Tibial artery (tissue), 4 donors: Measurements from ENCODE around the gene KIF15.

Experiments used
- DNase-seq, 2 donors: peaks; one replicate each; pipeline ENCODE4 v3.0.0-alpha.2; 2019
- H3K27ac ChIP-seq, 2 donors: fragments of 200-600 bp; sonication (generic) in 1 of 2; 1 replicate in 1 of 2; 2 replicates in 1 of 2; pipeline ENCODE4 v1.5.1; 2018 to 2019; ENCODE audit warnings: mild to moderate bottlenecking in 1 of 2
- H3K27me3 ChIP-seq, 2 donors: fragments of 200-600 bp; sonication (generic) in 1 of 2; one replicate each; pipeline versions ENCODE4 v1.5.1 to v1.6.0; 2016 to 2019
- H3K36me3 ChIP-seq, 3 donors: fragments of 200-600 bp; sonication (generic) in 2 of 3; one replicate each; pipeline ENCODE4 v1.5.1; 2016 to 2019; ENCODE audit warnings: mild to moderate bottlenecking in 2 of 3
- H3K4me1 ChIP-seq, 4 donors: fragments of 200-600 bp; sonication (generic) in 2 of 4; 1 replicate in 3 of 4; 2 replicates in 1 of 4; pipeline ENCODE4 v1.5.1; 2016 to 2019
- H3K4me3 ChIP-seq, 2 donors: fragments of 200-600 bp; sonication (generic) in 1 of 2; 1 replicate in 1 of 2; 2 replicates in 1 of 2; pipeline ENCODE4 v1.5.1; 2018 to 2019; ENCODE audit warnings: mild to moderate bottlenecking in 2 of 2
- H3K9me3 ChIP-seq, 3 donors: fragments of 200-600 bp; sonication (generic) in 1 of 3; one replicate each; pipeline ENCODE4 v1.5.1; 2016 to 2019
- CTCF ChIP-seq, 2 experiments: fragments of 200-600 bp in 1 of 2; fragments of 450-650 bp in 1 of 2; IDR thresholded peaks; one replicate each; pipeline ENCODE4 v1.5.1; 2017 to 2019; ENCODE audit warnings: antibody characterized with exemption in 2 of 2, mild to moderate bottlenecking in 1 of 2, moderate library complexity in 1 of 2
- intact Hi-C: fragments of 100-400 bp; cut with DNase I; formaldehyde crosslinking; loops from one replicate; pipeline ENCODE4 v1.15.0; 2023; ENCODE audit warnings: low total_unique reads

Gene KIF15

GRCh38 chr3:44764248-44764647 is 2.7 kb downstream of the KIF15 start:
- no peak for TF ChIP-seq CTCF (IDR thresholded peaks at IDR 0.05)

GRCh38 chr3:44771424-44772098 is 10.0 kb downstream of the KIF15 start:
- H3K27ac ChIP-seq, result no peak overlapping the region
- H3K4me1 ChIP-seq, result no peaks in the 10 kb centered on the region
- H3K4me3 ChIP-seq, result no peak overlapping the region
- intact Hi-C loops, result no loop called here
- no peak for TF ChIP-seq CTCF (IDR thresholded peaks at IDR 0.05)
- no peaks in the 10 kb centered on the region for H3K36me3 ChIP-seq
- H3K27me3 ChIP-seq, result no peaks in the 10 kb centered on the region
- no peak for DNase-seq
- H3K9me3 ChIP-seq, result peaks cover 0 to 5% (median 0%) of the 10 kb centered on the region in 3 donors

More at GRCh38 chr3:44764248-44764647, 2.7 kb downstream of the KIF15 start:
- H3K36me3 ChIP-seq, result peaks cover 0 to 4% (median 3%) of the 10 kb centered on the region in 3 donors
- H3K27ac ChIP-seq, result no peak overlapping the region
- no peaks in the 10 kb centered on the region for H3K27me3 ChIP-seq
- intact Hi-C loops, result loop anchor here (5.0 kb wide), 2 partner anchors 52 to 213 kb away; partner anchors contain the start of genes EXOSC7, ZDHHC3 and ZNF502
- no peaks in the 10 kb centered on the region for H3K9me3 ChIP-seq
- H3K4me1 ChIP-seq, result peaks cover 0 to 19% (median 12%) of the 10 kb centered on the region in 4 donors
- no peak overlapping the region for H3K4me3 ChIP-seq
- no peak for DNase-seq

GRCh38 chr3:44772099-44772442 is 10.5 kb downstream of the KIF15 start:
- Histone ChIP-seq H3K4me3 (no peak overlapping the region), H3K27ac (no peak overlapping the region), H3K4me1 (no peaks in the 10 kb centered on the region), H3K27me3 (no peaks in the 10 kb centered on the region), H3K36me3 (no peaks in the 10 kb centered on the region), H3K9me3 (peaks cover 0 to 5% (median 0%) of the 10 kb centered on the region in 3 donors)
- no peak for DNase-seq
- no peak for TF ChIP-seq CTCF (IDR thresholded peaks at IDR 0.05)
- intact Hi-C loops, result no loop called here

- DNase-seq, result no peak
- TF ChIP-seq CTCF (IDR thresholded peaks at IDR 0.05), result no peak
- no peak overlapping the region for H3K27ac ChIP-seq
- no peaks in the 10 kb centered on the region for H3K4me1 ChIP-seq
- intact Hi-C loops, result no loop called here
- no peaks in the 10 kb centered on the region for H3K36me3 ChIP-seq
- no peaks in the 10 kb centered on the region for H3K9me3 ChIP-seq
- no peak overlapping the region for H3K4me3 ChIP-seq
- H3K27me3 ChIP-seq, result no peaks in the 10 kb centered on the region
Measured at GRCh38 chr3:44782891-44783290, 21.3 kb downstream of the KIF15 start.

GRCh38 chr3:44795197-44795596 is 33.6 kb downstream of the KIF15 start:
- no peak for DNase-seq
- TF ChIP-seq CTCF (IDR thresholded peaks at IDR 0.05), result no peak
- H3K36me3 ChIP-seq, result no peaks in the 10 kb centered on the region
- no peaks in the 10 kb centered on the region for H3K4me1 ChIP-seq
- no peak overlapping the region for H3K27ac ChIP-seq
- H3K9me3 ChIP-seq, result no peaks in the 10 kb centered on the region
- H3K27me3 ChIP-seq, result no peaks in the 10 kb centered on the region
- intact Hi-C loops, result no loop called here
- no peak overlapping the region for H3K4me3 ChIP-seq
